Stomach (tissue), 4 donors: ENCODE results near the gene SYNE2.

Experiments
- EP300 ChIP-seq: sonication (generic); formaldehyde crosslinking; IDR thresholded peaks from one replicate; pipeline ENCODE4 v1.6.1; 2017; ENCODE audit warnings: antibody characterized with exemption
- POLR2A ChIP-seq, 4 donors: fragments of 450-650 bp; IDR thresholded peaks; one replicate each; pipeline ENCODE4 v1.6.1; 2016; ENCODE audit warnings: antibody characterized with exemption in 4 of 4, control low read depth in 2 of 4, mild to moderate bottlenecking in 1 of 4, moderate library complexity in 1 of 4
- TF ChIP-seq, protein P1 (sequence below), 7 experiments: fragments of 450-650 bp in 4 of 7; fragments of 200-600 bp in 3 of 7; sonication (generic) in 3 of 7; IDR thresholded peaks; one replicate each; pipeline ENCODE4 v1.5.1; 2016 to 2019; ENCODE audit warnings: antibody characterized with exemption in 7 of 7, control low read depth in 2 of 7, mild to moderate bottlenecking in 1 of 7

DNA sequence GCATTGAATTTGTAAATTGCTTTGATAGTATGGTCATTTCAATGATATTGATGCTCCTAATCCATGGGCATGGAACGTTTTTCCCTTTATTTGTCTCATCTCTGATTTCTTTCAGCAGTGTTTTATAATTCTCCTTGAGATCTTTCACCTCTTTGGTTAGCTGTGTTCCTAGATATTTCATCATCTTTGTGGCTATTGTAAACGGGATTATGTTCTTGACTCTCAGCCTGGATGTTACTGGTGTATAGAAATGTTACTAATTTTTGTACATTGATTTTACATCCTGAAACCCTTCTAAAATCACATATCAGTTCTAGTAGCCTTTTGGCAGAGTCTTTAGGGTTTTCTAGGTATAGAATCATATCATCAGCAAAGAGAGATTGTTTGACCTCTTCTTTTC lies 52.6 kb downstream of the SYNE2 start:
- TF ChIP-seq, protein P1, sequence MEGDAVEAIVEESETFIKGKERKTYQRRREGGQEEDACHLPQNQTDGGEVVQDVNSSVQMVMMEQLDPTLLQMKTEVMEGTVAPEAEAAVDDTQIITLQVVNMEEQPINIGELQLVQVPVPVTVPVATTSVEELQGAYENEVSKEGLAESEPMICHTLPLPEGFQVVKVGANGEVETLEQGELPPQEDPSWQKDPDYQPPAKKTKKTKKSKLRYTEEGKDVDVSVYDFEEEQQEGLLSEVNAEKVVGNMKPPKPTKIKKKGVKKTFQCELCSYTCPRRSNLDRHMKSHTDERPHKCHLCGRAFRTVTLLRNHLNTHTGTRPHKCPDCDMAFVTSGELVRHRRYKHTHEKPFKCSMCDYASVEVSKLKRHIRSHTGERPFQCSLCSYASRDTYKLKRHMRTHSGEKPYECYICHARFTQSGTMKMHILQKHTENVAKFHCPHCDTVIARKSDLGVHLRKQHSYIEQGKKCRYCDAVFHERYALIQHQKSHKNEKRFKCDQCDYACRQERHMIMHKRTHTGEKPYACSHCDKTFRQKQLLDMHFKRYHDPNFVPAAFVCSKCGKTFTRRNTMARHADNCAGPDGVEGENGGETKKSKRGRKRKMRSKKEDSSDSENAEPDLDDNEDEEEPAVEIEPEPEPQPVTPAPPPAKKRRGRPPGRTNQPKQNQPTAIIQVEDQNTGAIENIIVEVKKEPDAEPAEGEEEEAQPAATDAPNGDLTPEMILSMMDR (IDR thresholded peaks at IDR 0.05) = no peak
- no peak for TF ChIP-seq POLR2A (IDR thresholded peaks at IDR 0.05)
- TF ChIP-seq EP300 = no peak
